Liver (tissue), 9 donors: ENCODE measurements around the gene DMD. TPM values are rescaled to one million over a fixed set of nuclear protein-coding genes. Genes with fewer than 3 reads are reported as not detected.

Experiments used
- DNase-seq: peaks from one replicate; pipeline ENCODE4 v3.0.0-alpha.2; 2017; ENCODE audit warnings: low spot score
- H3K27ac ChIP-seq, 2 donors: one replicate each; pipeline ENCODE4 v1.7.0; 2013; ENCODE audit warnings: inconsistent platforms in 2 of 2, low read length in 2 of 2, control low read depth in 1 of 2, low read depth in 1 of 2, mild to moderate bottlenecking in 1 of 2
- H3K27me3 ChIP-seq, 4 donors: one replicate each; pipeline versions ENCODE4 v1.6.1 to v1.7.0; 2013; ENCODE audit warnings: low read length in 3 of 4, inconsistent platforms in 1 of 4, mild to moderate bottlenecking in 1 of 4, moderate library complexity in 1 of 4; ENCODE audit not compliant: control insufficient read depth in 4 of 4, insufficient read depth in 4 of 4
- H3K36me3 ChIP-seq, 4 donors: one replicate each; pipeline versions ENCODE4 v1.6.1 to v1.7.0; 2013; ENCODE audit warnings: low read length in 3 of 4, mild to moderate bottlenecking in 3 of 4, low read depth in 1 of 4, moderate library complexity in 1 of 4; ENCODE audit not compliant: control insufficient read depth in 4 of 4, insufficient read depth in 3 of 4
- H3K4me1 ChIP-seq, 4 donors: one replicate each; pipeline versions ENCODE4 v1.6.1 to v1.7.0; 2013; ENCODE audit warnings: low read length in 3 of 4, mild to moderate bottlenecking in 3 of 4, moderate library complexity in 1 of 4; ENCODE audit not compliant: control insufficient read depth in 4 of 4, insufficient read depth in 4 of 4
- H3K4me3 ChIP-seq, 3 donors: one replicate each; pipeline versions ENCODE4 v1.6.1 to v1.7.0; 2013; ENCODE audit warnings: low read length in 3 of 3, control low read depth in 1 of 3, low read depth in 1 of 3, mild to moderate bottlenecking in 1 of 3
- H3K9ac ChIP-seq, 2 donors: one replicate each; pipeline ENCODE4 v1.7.0; 2013; ENCODE audit warnings: low read length in 2 of 2, mild to moderate bottlenecking in 2 of 2, moderate library complexity in 2 of 2, control low read depth in 1 of 2, low read depth in 1 of 2
- H3K9me3 ChIP-seq, 4 donors: one replicate each; pipeline versions ENCODE4 v1.6.1 to v1.7.0; 2013; ENCODE audit warnings: low read length in 3 of 4; ENCODE audit not compliant: control insufficient read depth in 4 of 4
- EGR1 ChIP-seq, 2 donors: IDR thresholded peaks; 2 replicates each; pipeline ENCODE4 v1.6.1; 2016 to 2018; ENCODE audit warnings: antibody characterized with exemption in 2 of 2, low read depth in 2 of 2
- FOXA2 ChIP-seq: IDR thresholded peaks from 2 replicates; pipeline ENCODE4 v1.6.1; 2016; ENCODE audit warnings: antibody characterized with exemption
- GABPA ChIP-seq, 2 donors: IDR thresholded peaks in 1 of 2; conservative IDR thresholded peaks in 1 of 2; 2 replicates each; pipeline ENCODE4 v1.6.1; 2016; ENCODE audit warnings: antibody characterized with exemption in 2 of 2, mild to moderate bottlenecking in 1 of 2, moderate library complexity in 1 of 2
- HNF4A ChIP-seq, 2 donors: conservative IDR thresholded peaks; 2 replicates each; pipeline ENCODE4 v1.6.1; 2016; ENCODE audit warnings: antibody characterized with exemption in 2 of 2, mild to moderate bottlenecking in 2 of 2
- HNF4G ChIP-seq: IDR thresholded peaks from 2 replicates; pipeline ENCODE4 v1.6.1; 2016; ENCODE audit warnings: antibody characterized with exemption
- JUND ChIP-seq, 2 donors: IDR thresholded peaks; 2 replicates each; pipeline ENCODE4 v1.6.1; 2016; ENCODE audit warnings: antibody characterized with exemption in 2 of 2
- NR2F2 ChIP-seq: IDR thresholded peaks from 2 replicates; pipeline ENCODE4 v1.6.1; 2016; ENCODE audit warnings: antibody characterized with exemption
- RAD21 ChIP-seq, 2 donors: IDR thresholded peaks; 2 replicates each; pipeline ENCODE4 v1.6.1; 2016; ENCODE audit warnings: antibody characterized with exemption in 2 of 2, mild to moderate bottlenecking in 2 of 2
- RXRA ChIP-seq, 2 donors: IDR thresholded peaks; 2 replicates each; pipeline ENCODE4 v1.6.1; 2017 to 2018; ENCODE audit warnings: antibody characterized with exemption in 2 of 2, mild to moderate bottlenecking in 1 of 2
- SP1 ChIP-seq: IDR thresholded peaks from 2 replicates; pipeline ENCODE4 v1.6.1; 2018; ENCODE audit warnings: antibody characterized with exemption, mild to moderate bottlenecking
- TAF1 ChIP-seq: conservative IDR thresholded peaks from 2 replicates; pipeline ENCODE4 v1.6.1; 2016; ENCODE audit warnings: antibody characterized with exemption, mild to moderate bottlenecking
- YY1 ChIP-seq: IDR thresholded peaks from 2 replicates; pipeline ENCODE4 v1.6.1; 2016; ENCODE audit warnings: antibody characterized with exemption, mild to moderate bottlenecking
- ZBTB33 ChIP-seq: IDR thresholded peaks from 2 replicates; pipeline ENCODE4 v1.6.1; 2016; ENCODE audit warnings: antibody characterized with exemption
- WGBS: extraction: QIAGEN DNeasy Blood & Tissue Kit; methylation state at CpG from one replicate; pipeline ENCODE4 v1.1.7; 2013; 5-methylcytosine and 5-hydroxymethylcytosine counted together
- polyA plus RNA-seq, 2 donors: library from polyadenylated mRNA; stranded (reverse) in 1 of 2; unstranded in 1 of 2; fragments of 200-250 nt in 1 of 2; fragments of >200 nt in 1 of 2; fragmentation: Nextera tagmentation in 1 of 2; extraction: Ambion mirVana in 1 of 2; gene quantifications; one replicate each; pipeline versions ENCODE4 v1.2.1 to v1.2.3, GENCODE V29; 2013 to 2015
- total RNA-seq, 2 donors: library from RNA; depleted of rRNA; stranded (reverse); fragments of >200 nt; gene quantifications; one replicate each; pipeline ENCODE4 v1.2.3, GENCODE V29; 2014
- TF ChIP-seq, protein P1 (sequence below): IDR thresholded peaks from 2 replicates; pipeline ENCODE4 v1.6.1; 2016; ENCODE audit warnings: antibody characterized with exemption, mild to moderate bottlenecking
- TF ChIP-seq, protein P2 (sequence below): IDR thresholded peaks from 2 replicates; pipeline ENCODE4 v1.6.1; 2016; ENCODE audit warnings: antibody characterized with exemption
- TF ChIP-seq, protein P3 (sequence below): IDR thresholded peaks from 2 replicates; pipeline ENCODE4 v1.6.1; 2016; ENCODE audit warnings: antibody characterized with exemption
- TF ChIP-seq, protein P4 (sequence below): fragments of 150-350 bp; IDR thresholded peaks from 2 replicates; pipeline ENCODE4 v1.5.1; 2017; ENCODE audit warnings: improper control_type of control experiment, low read depth, low read length; ENCODE audit not compliant: missing input control
- donor health status: healthy.
- donor health status: healthy.
- donor health status: healthy.
- donor health status: healthy.
- donor health status: healthy.

The DMD gene
- total and polyA plus RNA-seq, 4 donors = 14.6 to 61.9 (median 23.9) TPM

- TF ChIP-seq, protein P1, sequence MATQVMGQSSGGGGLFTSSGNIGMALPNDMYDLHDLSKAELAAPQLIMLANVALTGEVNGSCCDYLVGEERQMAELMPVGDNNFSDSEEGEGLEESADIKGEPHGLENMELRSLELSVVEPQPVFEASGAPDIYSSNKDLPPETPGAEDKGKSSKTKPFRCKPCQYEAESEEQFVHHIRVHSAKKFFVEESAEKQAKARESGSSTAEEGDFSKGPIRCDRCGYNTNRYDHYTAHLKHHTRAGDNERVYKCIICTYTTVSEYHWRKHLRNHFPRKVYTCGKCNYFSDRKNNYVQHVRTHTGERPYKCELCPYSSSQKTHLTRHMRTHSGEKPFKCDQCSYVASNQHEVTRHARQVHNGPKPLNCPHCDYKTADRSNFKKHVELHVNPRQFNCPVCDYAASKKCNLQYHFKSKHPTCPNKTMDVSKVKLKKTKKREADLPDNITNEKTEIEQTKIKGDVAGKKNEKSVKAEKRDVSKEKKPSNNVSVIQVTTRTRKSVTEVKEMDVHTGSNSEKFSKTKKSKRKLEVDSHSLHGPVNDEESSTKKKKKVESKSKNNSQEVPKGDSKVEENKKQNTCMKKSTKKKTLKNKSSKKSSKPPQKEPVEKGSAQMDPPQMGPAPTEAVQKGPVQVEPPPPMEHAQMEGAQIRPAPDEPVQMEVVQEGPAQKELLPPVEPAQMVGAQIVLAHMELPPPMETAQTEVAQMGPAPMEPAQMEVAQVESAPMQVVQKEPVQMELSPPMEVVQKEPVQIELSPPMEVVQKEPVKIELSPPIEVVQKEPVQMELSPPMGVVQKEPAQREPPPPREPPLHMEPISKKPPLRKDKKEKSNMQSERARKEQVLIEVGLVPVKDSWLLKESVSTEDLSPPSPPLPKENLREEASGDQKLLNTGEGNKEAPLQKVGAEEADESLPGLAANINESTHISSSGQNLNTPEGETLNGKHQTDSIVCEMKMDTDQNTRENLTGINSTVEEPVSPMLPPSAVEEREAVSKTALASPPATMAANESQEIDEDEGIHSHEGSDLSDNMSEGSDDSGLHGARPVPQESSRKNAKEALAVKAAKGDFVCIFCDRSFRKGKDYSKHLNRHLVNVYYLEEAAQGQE = no peak
- TF ChIP-seq JUND (IDR thresholded peaks at IDR 0.05) (no peak), HNF4A (conservative IDR thresholded peaks at IDR 0.05) (no peak), GABPA (IDR thresholded peaks at IDR 0.05 in 1 of 2, conservative IDR thresholded peaks at IDR 0.05 in 1 of 2) (no peak)
- TF ChIP-seq, protein P2, sequence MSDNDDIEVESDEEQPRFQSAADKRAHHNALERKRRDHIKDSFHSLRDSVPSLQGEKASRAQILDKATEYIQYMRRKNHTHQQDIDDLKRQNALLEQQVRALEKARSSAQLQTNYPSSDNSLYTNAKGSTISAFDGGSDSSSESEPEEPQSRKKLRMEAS = no peak
Measured at GRCh38 chrX:31320740-31321139, 1890.6 kb downstream of the DMD start (continued).

DNA sequence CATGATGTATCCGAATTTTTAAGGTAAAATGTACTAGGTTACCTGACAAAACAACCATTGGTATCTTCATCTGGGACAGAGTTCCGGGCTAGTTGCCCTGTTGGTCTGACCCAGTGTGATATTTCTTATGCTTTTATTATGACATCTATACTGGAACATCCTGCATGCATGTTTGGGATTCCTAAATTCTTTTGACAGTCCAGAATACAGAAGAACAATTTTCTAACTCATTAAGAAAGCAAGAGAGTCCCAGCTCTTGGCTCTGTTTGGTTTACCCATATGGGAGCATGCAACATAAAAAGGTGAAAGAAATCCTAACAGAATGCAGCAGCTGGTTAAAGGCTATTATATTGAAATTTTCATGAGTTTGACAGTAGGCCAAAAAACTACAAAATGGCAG, 1891.8 kb downstream of the DMD start:
- Histone ChIP-seq H3K4me3 (no peak overlapping the region), H3K36me3 (no peaks in the 10 kb centered on the region), H3K27me3 (no peaks in the 10 kb centered on the region), H3K9me3 (no peaks in the 10 kb centered on the region), H3K4me1 (peaks cover 0 to 21% (median 12%) of the 10 kb centered on the region in 4 donors), H3K9ac (no peak overlapping the region), H3K27ac (no peak overlapping the region)
- TF ChIP-seq YY1 (no peak), HNF4G (no peak), EGR1 (IDR thresholded peaks at IDR 0.05; ENCODE audit: low read depth in 2 of 2) (no peak), HNF4A (conservative IDR thresholded peaks at IDR 0.05) (no peak), GABPA (IDR thresholded peaks at IDR 0.05 in 1 of 2, conservative IDR thresholded peaks at IDR 0.05 in 1 of 2) (no peak), FOXA2 (no peak), TAF1 (no peak), ZBTB33 (no peak), NR2F2 (no peak), SP1 (no peak), RXRA (IDR thresholded peaks at IDR 0.05) (no peak), JUND (IDR thresholded peaks at IDR 0.05) (no peak), RAD21 (IDR thresholded peaks at IDR 0.05) (no peak)
- TF ChIP-seq, protein P3, sequence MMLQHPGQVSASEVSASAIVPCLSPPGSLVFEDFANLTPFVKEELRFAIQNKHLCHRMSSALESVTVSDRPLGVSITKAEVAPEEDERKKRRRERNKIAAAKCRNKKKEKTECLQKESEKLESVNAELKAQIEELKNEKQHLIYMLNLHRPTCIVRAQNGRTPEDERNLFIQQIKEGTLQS = no peak
- TF ChIP-seq, protein P4, sequence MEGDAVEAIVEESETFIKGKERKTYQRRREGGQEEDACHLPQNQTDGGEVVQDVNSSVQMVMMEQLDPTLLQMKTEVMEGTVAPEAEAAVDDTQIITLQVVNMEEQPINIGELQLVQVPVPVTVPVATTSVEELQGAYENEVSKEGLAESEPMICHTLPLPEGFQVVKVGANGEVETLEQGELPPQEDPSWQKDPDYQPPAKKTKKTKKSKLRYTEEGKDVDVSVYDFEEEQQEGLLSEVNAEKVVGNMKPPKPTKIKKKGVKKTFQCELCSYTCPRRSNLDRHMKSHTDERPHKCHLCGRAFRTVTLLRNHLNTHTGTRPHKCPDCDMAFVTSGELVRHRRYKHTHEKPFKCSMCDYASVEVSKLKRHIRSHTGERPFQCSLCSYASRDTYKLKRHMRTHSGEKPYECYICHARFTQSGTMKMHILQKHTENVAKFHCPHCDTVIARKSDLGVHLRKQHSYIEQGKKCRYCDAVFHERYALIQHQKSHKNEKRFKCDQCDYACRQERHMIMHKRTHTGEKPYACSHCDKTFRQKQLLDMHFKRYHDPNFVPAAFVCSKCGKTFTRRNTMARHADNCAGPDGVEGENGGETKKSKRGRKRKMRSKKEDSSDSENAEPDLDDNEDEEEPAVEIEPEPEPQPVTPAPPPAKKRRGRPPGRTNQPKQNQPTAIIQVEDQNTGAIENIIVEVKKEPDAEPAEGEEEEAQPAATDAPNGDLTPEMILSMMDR = no peak
- TF ChIP-seq, protein P2 = no peak
- TF ChIP-seq, protein P1 = no peak
- WGBS = 76% methylated on average over 2 of the region's 2 CpGs
- no peak for DNase-seq
